H1 (cell line): ENCODE data around the gene SPIRE1. TPM values are rescaled to one million over a fixed set of nuclear protein-coding genes. Genes with fewer than 3 reads are reported as not detected.

Source experiments
- CTCF ChIA-PET: fragments of 300-600 bp; sonication (Branson Sonifier 250); formaldehyde crosslinking; loops from one replicate; lab custom pipeline; 2021; ENCODE audit not compliant: partially characterized antibody; lab: Charles Lee
- POLR2A ChIA-PET: fragments of 300-600 bp; sonication (Branson Sonifier 250); formaldehyde crosslinking; loops from one replicate; lab custom pipeline; 2021; ENCODE audit warnings: inconsistent platforms; ENCODE audit not compliant: partially characterized antibody; lab: Charles Lee
- DNase-seq, 2 experiments: peaks; one replicate each; pipeline versions ENCODE4 v3.0.0 to v3.0.0-alpha.2; 2010 to 2022; ENCODE audit warnings: low spot score in 2 of 2, low read depth in 1 of 2, mixed read lengths in 1 of 2
- FAIRE-seq: peaks from 2 replicates; lab custom pipeline; 2011; peaks lifted over from hg19 to GRCh38; lab: Jason Lieb, UNC
- H2AFZ ChIP-seq: 2 replicates; pipeline ENCODE4 v1.8.1; 2012; ENCODE audit warnings: low read length, inconsistent platforms
- H2AK5ac ChIP-seq: 2 replicates; pipeline ENCODE4 v1.6.1; 2013; ENCODE audit warnings: low read depth, low read length
- H2BK120ac ChIP-seq: replicated peaks from 2 replicates; pipeline ENCODE3; 2013; ENCODE audit warnings: low read depth, low read length, inconsistent platforms
- H2BK12ac ChIP-seq: 2 replicates; pipeline ENCODE4 v1.6.1; 2013; ENCODE audit warnings: low read depth, low read length
- H2BK15ac ChIP-seq: 2 replicates; pipeline ENCODE4 v1.6.1; 2013; ENCODE audit warnings: low read length
- H2BK20ac ChIP-seq: 2 replicates; pipeline ENCODE4 v1.6.1; 2013; ENCODE audit warnings: low read length
- H2BK5ac ChIP-seq: 2 replicates; pipeline ENCODE4 v1.6.1; 2013; ENCODE audit warnings: low read depth, low read length
- H3K14ac ChIP-seq: 2 replicates; pipeline ENCODE4 v1.6.1; 2013; ENCODE audit warnings: inconsistent platforms; ENCODE audit not compliant: insufficient read length
- H3K18ac ChIP-seq: 2 replicates; pipeline ENCODE4 v1.6.1; 2013; ENCODE audit warnings: low read length; ENCODE audit errors: extremely low read depth
- H3K23ac ChIP-seq: 2 replicates; pipeline ENCODE4 v1.6.1; 2013; ENCODE audit warnings: inconsistent platforms; ENCODE audit not compliant: insufficient read length
- H3K23me2 ChIP-seq: 2 replicates; pipeline ENCODE4 v1.6.1; 2013; ENCODE audit warnings: low read depth, low read length
- H3K27ac ChIP-seq: 2 replicates; pipeline ENCODE4 v1.6.1; 2011; ENCODE audit warnings: low read depth, low read length, inconsistent platforms
- H3K27me3 ChIP-seq, 4 experiments: replicated peaks in 1 of 4; 1 replicate in 1 of 4; 2 replicates in 3 of 4; pipeline versions ENCODE4 v1.6.1 to v1.8.1; 2011 to 2013; ENCODE audit warnings: low read length in 3 of 4, mild to moderate bottlenecking in 3 of 4, inconsistent platforms in 2 of 4, mixed read lengths in 2 of 4, moderate library complexity in 1 of 4; ENCODE audit not compliant: control insufficient read depth in 3 of 4, insufficient read depth in 3 of 4; ENCODE audit errors: extremely low read depth in 1 of 4
- H3K36me3 ChIP-seq, 4 experiments: 2 replicates each; pipeline versions ENCODE4 v1.6.1 to v1.8.1; 2011 to 2013; ENCODE audit warnings: mild to moderate bottlenecking in 4 of 4, low read length in 3 of 4, moderate library complexity in 2 of 4, control low read depth in 1 of 4, inconsistent platforms in 1 of 4; ENCODE audit not compliant: insufficient read depth in 4 of 4, control insufficient read depth in 2 of 4
- H3K4ac ChIP-seq: replicated peaks from 2 replicates; pipeline ENCODE3; 2013; ENCODE audit warnings: low read length, low read depth, mixed read lengths, inconsistent platforms; ENCODE audit not compliant: insufficient read length
- H3K4me1 ChIP-seq, 4 experiments: replicated peaks in 1 of 4; 1 replicate in 1 of 4; 2 replicates in 3 of 4; pipeline versions ENCODE4 v1.6.1 to v1.8.1; 2011 to 2013; ENCODE audit warnings: low read length in 3 of 4, inconsistent platforms in 2 of 4, mixed read lengths in 1 of 4; ENCODE audit not compliant: insufficient read depth in 4 of 4, control insufficient read depth in 3 of 4
- H3K4me2 ChIP-seq, 2 experiments: 2 replicates each; pipeline versions ENCODE4 v1.6.1 to v1.8.1; 2011 to 2013; ENCODE audit warnings: low read depth in 2 of 2, low read length in 2 of 2, control low read depth in 1 of 2, inconsistent platforms in 1 of 2, mild to moderate bottlenecking in 1 of 2; ENCODE audit not compliant: insufficient read depth in 1 of 2
- H3K4me3 ChIP-seq, 4 experiments: fragments of 200-600, 300-600 bp in 1 of 4; sonication (generic), shearing (Covaris generic), sonication (Bioruptor Twin) in 1 of 4; 2 replicates each; pipeline versions ENCODE4 v1.5.1 to v1.8.1; 2011 to 2016; ENCODE audit warnings: low read length in 4 of 4, low read depth in 3 of 4, control low read depth in 2 of 4, inconsistent platforms in 2 of 4, mild to moderate bottlenecking in 2 of 4, mixed read lengths in 1 of 4, moderate library complexity in 1 of 4; ENCODE audit not compliant: insufficient read depth in 2 of 4; ENCODE audit errors: extremely low read depth in 1 of 4
- H3K56ac ChIP-seq: replicated peaks from 2 replicates; pipeline ENCODE3; 2013; ENCODE audit warnings: low read depth, mild to moderate bottlenecking, mixed read lengths, low read length, inconsistent platforms; ENCODE audit not compliant: insufficient read length
- H3K79me1 ChIP-seq: 2 replicates; pipeline ENCODE4 v1.6.1; 2013; ENCODE audit warnings: low read depth, low read length, control low read depth
- H3K79me2 ChIP-seq, 2 experiments: 2 replicates each; pipeline versions ENCODE4 v1.6.1 to v1.8.1; 2012 to 2013; ENCODE audit warnings: low read length in 2 of 2, mild to moderate bottlenecking in 2 of 2, inconsistent platforms in 1 of 2; ENCODE audit not compliant: insufficient read depth in 2 of 2, control insufficient read depth in 1 of 2
- H3K9ac ChIP-seq, 4 experiments: replicated peaks in 1 of 4; 1 replicate in 1 of 4; 2 replicates in 3 of 4; pipeline versions ENCODE4 v1.6.1 to v1.8.1; 2011 to 2013; ENCODE audit warnings: low read depth in 3 of 4, low read length in 3 of 4, control low read depth in 2 of 4, mild to moderate bottlenecking in 2 of 4, moderate library complexity in 2 of 4, inconsistent platforms in 1 of 4; ENCODE audit errors: extremely low read depth in 1 of 4
- H3K9me3 ChIP-seq, 2 experiments: 2 replicates each; pipeline versions ENCODE4 v1.6.1 to v1.8.1; 2012 to 2013; ENCODE audit warnings: mild to moderate bottlenecking in 2 of 2, moderate library complexity in 2 of 2, control low read depth in 1 of 2, inconsistent platforms in 1 of 2, low read depth in 1 of 2, low read length in 1 of 2, mixed read lengths in 1 of 2; ENCODE audit not compliant: insufficient read depth in 2 of 2
- H4K20me1 ChIP-seq, 2 experiments: replicated peaks in 1 of 2; 2 replicates each; pipeline versions ENCODE3 to v1.8.1; 2011 to 2013; ENCODE audit warnings: inconsistent platforms in 2 of 2, low read length in 2 of 2, mild to moderate bottlenecking in 1 of 2; ENCODE audit not compliant: insufficient read depth in 2 of 2, control insufficient read depth in 1 of 2
- H4K5ac ChIP-seq: 2 replicates; pipeline ENCODE4 v1.6.1; 2013; ENCODE audit warnings: low read length, low read depth, mixed read lengths, inconsistent platforms; ENCODE audit not compliant: insufficient read length
- H4K8ac ChIP-seq: 2 replicates; pipeline ENCODE4 v1.8.0; 2013; ENCODE audit warnings: mild to moderate bottlenecking, moderate library complexity, low read length, inconsistent platforms; ENCODE audit not compliant: insufficient read depth; ENCODE audit errors: extremely low read depth
- H4K91ac ChIP-seq: replicated peaks from 2 replicates; pipeline ENCODE3; 2013; ENCODE audit warnings: low read length, mixed read lengths, inconsistent platforms; ENCODE audit not compliant: insufficient read length
- EZH2 ChIP-seq: fragments of 200-600 bp; sonication (generic); IDR thresholded peaks from 2 replicates; pipeline ENCODE4 v1.7.1; 2012; ENCODE audit warnings: low read depth, mild to moderate bottlenecking, moderate library complexity, low read length, inconsistent platforms; ENCODE audit not compliant: severe bottlenecking
- FOSL1 ChIP-seq: IDR thresholded peaks from 2 replicates; pipeline ENCODE4 v1.6.1; 2011; ENCODE audit warnings: mild to moderate bottlenecking, low read depth, low read length, moderate library complexity; ENCODE audit not compliant: insufficient read depth
- JUN ChIP-seq: IDR thresholded peaks from 2 replicates; pipeline ENCODE4 v1.6.1; 2011; ENCODE audit warnings: low read depth, mild to moderate bottlenecking, improper control_type of control experiment, low read length
- RBBP5 ChIP-seq: IDR thresholded peaks from 2 replicates; pipeline ENCODE4 v1.7.1; 2012; ENCODE audit warnings: low read depth, mild to moderate bottlenecking, inconsistent platforms, low read length, moderate library complexity, borderline replicate concordance
- RNF2 ChIP-seq: fragments of 200-900, 300-1000 bp; sonication (generic); IDR thresholded peaks from 2 replicates; pipeline ENCODE4 v1.7.1; 2016; ENCODE audit warnings: borderline replicate concordance, low read depth, mild to moderate bottlenecking, antibody characterized with exemption, low read length; ENCODE audit not compliant: poor library complexity, severe bottlenecking; ENCODE audit errors: missing control alignments
- SIX5 ChIP-seq: IDR thresholded peaks from 2 replicates; pipeline ENCODE4 v1.6.1; 2011; ENCODE audit warnings: mild to moderate bottlenecking, low read depth, low read length
- SP1 ChIP-seq: IDR thresholded peaks from 2 replicates; pipeline ENCODE4 v1.6.1; 2011; ENCODE audit warnings: low read depth, low read length
- SP2 ChIP-seq: IDR thresholded peaks from 2 replicates; pipeline ENCODE4 v1.6.1; 2012; ENCODE audit warnings: mild to moderate bottlenecking, low read length, inconsistent platforms
- SRF ChIP-seq: IDR thresholded peaks from 2 replicates; pipeline ENCODE4 v1.6.1; 2011; ENCODE audit warnings: mild to moderate bottlenecking, low read depth, low read length, moderate library complexity
- TAF7 ChIP-seq: optimal IDR thresholded peaks from 2 replicates; pipeline ENCODE3; 2011; ENCODE audit warnings: low read depth, mild to moderate bottlenecking, inconsistent platforms, low read length, moderate library complexity, borderline replicate concordance
- WGBS, 2 experiments: shearing (Covaris generic) in 1 of 2; methylation state at CpG; one replicate each; pipeline versions ENCODE4 v1.1.6 to v1.1.7; 2013 to 2015; ENCODE audit warnings: low lambda C conversion rate in 2 of 2, mixed read lengths in 2 of 2, inconsistent platforms in 1 of 2, low coverage in 1 of 2, missing lambda C conversion rate in 1 of 2; ENCODE audit not compliant: insufficient replicate concordance in 2 of 2, insufficient coverage in 1 of 2, insufficient read length in 1 of 2; ENCODE audit errors: extremely low coverage in 1 of 2, missing lambda C conversion rate in 1 of 2; 5-methylcytosine and 5-hydroxymethylcytosine counted together
- polyA plus RNA-seq, 7 experiments: library from polyadenylated mRNA; depleted of rRNA in 3 of 7; stranded (reverse) in 5 of 7; unstranded in 2 of 7; fragments of >200 nt in 5 of 7; fragments of 200-250 nt in 2 of 7; gene quantifications; 1 replicate in 5 of 7; 2 replicates in 1 of 7; 4 replicates in 1 of 7; pipeline versions ENCODE4 v1.2.1 to v1.2.3, GENCODE V29; 2011 to 2013; ENCODE audit warnings: missing spikeins in 2 of 7, mixed read lengths in 2 of 7
- total RNA-seq: library from RNA; stranded (reverse); fragmentation: NEBNext Ultra II Directional; extraction: Animal tissue kit (Norgen Biotek cat#: 25700); gene quantifications from 2 replicates; pipeline ENCODE4 v1.2.1, GENCODE V29; 2021
- TF ChIP-seq, protein P1 (sequence below): IDR thresholded peaks from 2 replicates; pipeline ENCODE4 v1.6.1; 2012; ENCODE audit warnings: inconsistent platforms
- TF ChIP-seq, protein P2 (sequence below): IDR thresholded peaks from 2 replicates; pipeline ENCODE4 v1.6.1; 2012; ENCODE audit warnings: low read length, inconsistent platforms

Gene SPIRE1
- total and polyA plus RNA-seq, 2 of the 8 experiments (the other 6 are each of a cell fraction or from before 2014, with no cell fraction given), result 6.0 to 21.5 TPM

DNA sequence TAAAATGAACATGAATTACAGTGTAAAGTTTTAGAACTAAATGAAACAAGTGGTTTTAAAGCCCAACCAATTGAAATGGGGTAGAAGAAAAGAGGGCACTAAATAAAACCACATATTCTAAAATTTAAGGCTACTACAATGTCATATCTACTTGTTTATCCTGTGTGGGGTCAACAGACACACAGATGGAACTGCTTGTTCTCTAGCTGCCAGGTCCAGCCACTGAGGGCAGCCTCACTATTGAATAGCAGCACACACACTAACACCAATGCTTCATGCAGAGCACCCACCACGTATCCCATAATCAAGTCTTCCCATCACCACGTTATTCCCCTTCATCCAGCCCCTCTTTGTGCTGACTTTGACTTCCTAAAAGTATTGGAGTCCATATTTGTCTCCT is 88.1 kb downstream of the SPIRE1 start:
- H3K56ac ChIP-seq, result no peak overlapping the region
- no peak for FAIRE-seq
- CTCF ChIA-PET, result no interaction called here
- TF ChIP-seq SIX5 (no peak), EZH2 (no peak), TAF7 (no peak), FOSL1 (no peak), SRF (no peak), RNF2 (no peak), RBBP5 (no peak), SP2 (no peak), SP1 (no peak), JUN (no peak)
- TF ChIP-seq, protein P1, sequence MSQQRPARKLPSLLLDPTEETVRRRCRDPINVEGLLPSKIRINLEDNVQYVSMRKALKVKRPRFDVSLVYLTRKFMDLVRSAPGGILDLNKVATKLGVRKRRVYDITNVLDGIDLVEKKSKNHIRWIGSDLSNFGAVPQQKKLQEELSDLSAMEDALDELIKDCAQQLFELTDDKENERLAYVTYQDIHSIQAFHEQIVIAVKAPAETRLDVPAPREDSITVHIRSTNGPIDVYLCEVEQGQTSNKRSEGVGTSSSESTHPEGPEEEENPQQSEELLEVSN, result no peak
- TF ChIP-seq, protein P2, sequence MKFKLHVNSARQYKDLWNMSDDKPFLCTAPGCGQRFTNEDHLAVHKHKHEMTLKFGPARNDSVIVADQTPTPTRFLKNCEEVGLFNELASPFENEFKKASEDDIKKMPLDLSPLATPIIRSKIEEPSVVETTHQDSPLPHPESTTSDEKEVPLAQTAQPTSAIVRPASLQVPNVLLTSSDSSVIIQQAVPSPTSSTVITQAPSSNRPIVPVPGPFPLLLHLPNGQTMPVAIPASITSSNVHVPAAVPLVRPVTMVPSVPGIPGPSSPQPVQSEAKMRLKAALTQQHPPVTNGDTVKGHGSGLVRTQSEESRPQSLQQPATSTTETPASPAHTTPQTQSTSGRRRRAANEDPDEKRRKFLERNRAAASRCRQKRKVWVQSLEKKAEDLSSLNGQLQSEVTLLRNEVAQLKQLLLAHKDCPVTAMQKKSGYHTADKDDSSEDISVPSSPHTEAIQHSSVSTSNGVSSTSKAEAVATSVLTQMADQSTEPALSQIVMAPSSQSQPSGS, result no peak

More for the DNA sequence above, 88.1 kb downstream of the SPIRE1 start:
- no peak overlapping the region for H2BK5ac ChIP-seq
- no peaks in the 10 kb centered on the region for H3K27me3 ChIP-seq
- H3K18ac ChIP-seq, result no peak overlapping the region
- H4K20me1 ChIP-seq, result peaks cover 0 to 3% of the 10 kb centered on the region in 2 experiments
- 87% methylated on average over 2 of the region's 2 CpGs; no CpG with 5 or more reads in 1 of the 2 experiments for WGBS, 2 experiments
- no peaks in the 10 kb centered on the region for H3K4me1 ChIP-seq
- no peak overlapping the region for H4K91ac ChIP-seq
- H3K27ac ChIP-seq, result no peak overlapping the region
- no peak overlapping the region for H3K23ac ChIP-seq
- POLR2A ChIA-PET, result no interaction called here
- H3K4me3 ChIP-seq, result no peak overlapping the region
- H3K14ac ChIP-seq, result no peak overlapping the region
- H2BK20ac ChIP-seq, result no peak overlapping the region
- no peak overlapping the region for H4K5ac ChIP-seq
- no peaks in the 10 kb centered on the region for H3K9me3 ChIP-seq
- H3K79me2 ChIP-seq, result no peaks in the 10 kb centered on the region
- no peak overlapping the region for H3K4me2 ChIP-seq
- DNase-seq, result no peak
- no peak overlapping the region for H2BK120ac ChIP-seq
- H3K9ac ChIP-seq, result no peak overlapping the region
- no peaks in the 10 kb centered on the region for H3K79me1 ChIP-seq
- H3K4ac ChIP-seq, result no peak overlapping the region
- H2AFZ ChIP-seq, result no peak overlapping the region
- H3K23me2 ChIP-seq, result no peaks in the 10 kb centered on the region
- H2AK5ac ChIP-seq, result no peak overlapping the region
- no peak overlapping the region; the same call in 1 of the 2 replicates for H4K8ac ChIP-seq
- no peak overlapping the region for H2BK12ac ChIP-seq
- H3K36me3 ChIP-seq, result no peaks in the 10 kb centered on the region
- H2BK15ac ChIP-seq, result no peak overlapping the region
